Activated T-cell treated with anti-CD3 and anti-CD28 coated beads for 4 hours (primary cell): Measurements from ENCODE around the gene ACSF3.

Experiments used
- DNase-seq: peaks from one replicate; pipeline ENCODE4 v3.0.0-alpha.2; 2020

The ACSF3 gene

GRCh38 chr16:89149386-89149785, 55.7 kb downstream of the ACSF3 start:
- DNase-seq: no peak

- no peak for DNase-seq
Observed at GRCh38 chr16:89150090-89150835, 56.6 kb downstream of the ACSF3 start.

- no peak for DNase-seq
Observed at GRCh38 chr16:89150981-89151380, 57.3 kb downstream of the ACSF3 start.

GRCh38 chr16:89152831-89153700, 59.4 kb downstream of the ACSF3 start:
- DNase-seq: no peak

- DNase-seq: no peak
Observed at GRCh38 chr16:89153848-89154271, 60.2 kb downstream of the ACSF3 start.

- DNase-seq: no peak
Observed at GRCh38 chr16:89154390-89155183, 60.9 kb downstream of the ACSF3 start.

- DNase-seq: no peak
Observed at GRCh38 chr16:89155184-89155679, 61.6 kb downstream of the ACSF3 start.

GRCh38 chr16:89155851-89156739, 62.4 kb downstream of the ACSF3 start:
- DNase-seq: no peak

GRCh38 chr16:89156740-89157645, 63.3 kb downstream of the ACSF3 start:
- no peak for DNase-seq

GRCh38 chr16:89157778-89158177, 64.1 kb downstream of the ACSF3 start:
- DNase-seq: no peak

GRCh38 chr16:89159066-89159849, 65.6 kb downstream of the ACSF3 start:
- DNase-seq: no peak

- no peak for DNase-seq
Observed at GRCh38 chr16:89159850-89160354, 66.2 kb downstream of the ACSF3 start.

- no peak for DNase-seq
Observed at GRCh38 chr16:89160977-89161701, 67.5 kb downstream of the ACSF3 start.

GRCh38 chr16:89161763-89162713, 68.4 kb downstream of the ACSF3 start:
- DNase-seq: no peak

- DNase-seq: no peak
Observed at GRCh38 chr16:89163297-89163696, 69.6 kb downstream of the ACSF3 start.

GRCh38 chr16:89164436-89164835, 70.8 kb downstream of the ACSF3 start:
- no peak for DNase-seq

GRCh38 chr16:89164847-89165680, 71.4 kb downstream of the ACSF3 start:
- DNase-seq: no peak
